GM23338 (cell line): ENCODE data around the gene TSTD2. TPM values are rescaled to one million over a fixed set of nuclear protein-coding genes. Genes with fewer than 3 reads are reported as not detected.

Experiments used
- ATAC-seq: fragments of 200-7000 bp; cut with Tn5 transposase; 3 replicates; pipeline ENCODE4 v1.9.1; 2020
- DNase-seq: peaks from one replicate; pipeline ENCODE4 v3.0.0-alpha.2; 2015; ENCODE audit warnings: low spot score
- H2AFZ ChIP-seq: fragments of 200-600 bp; sonication (generic); 2 replicates; pipeline ENCODE4 v1.8.0; 2016; ENCODE audit warnings: antibody characterized with exemption, mild to moderate bottlenecking, moderate library complexity
- H3F3A ChIP-seq: fragments of 200-600 bp; sonication (generic); replicated peaks from 2 replicates; pipeline ENCODE4 v1.8.0; 2017; ENCODE audit warnings: antibody characterized with exemption, mixed run types, low read depth
- H3K27ac ChIP-seq: fragments of 200-600 bp; sonication (generic); 2 replicates; pipeline ENCODE4 v1.6.1; 2016; ENCODE audit warnings: low read depth
- H3K27me3 ChIP-seq: fragments of 200-600 bp; sonication (generic); 2 replicates; pipeline ENCODE4 v1.8.0; 2016; ENCODE audit warnings: mild to moderate bottlenecking, mixed run types, moderate library complexity; ENCODE audit not compliant: insufficient read depth
- H3K36me3 ChIP-seq: fragments of 200-600 bp; sonication (generic); 2 replicates; pipeline ENCODE4 v1.8.0; 2016; ENCODE audit warnings: mild to moderate bottlenecking; ENCODE audit not compliant: insufficient read depth
- H3K4me1 ChIP-seq: fragments of 200-600 bp; sonication (generic); 2 replicates; pipeline ENCODE4 v1.8.0; 2016; ENCODE audit warnings: mild to moderate bottlenecking, moderate library complexity; ENCODE audit not compliant: insufficient read depth
- H3K4me2 ChIP-seq: fragments of 200-600 bp; sonication (generic); 2 replicates; pipeline ENCODE4 v1.7.1; 2017; ENCODE audit warnings: mixed run types
- H3K4me3 ChIP-seq: fragments of 200-600 bp; sonication (generic); 2 replicates; pipeline ENCODE4 v1.6.1; 2016; ENCODE audit warnings: mixed run types
- H3K79me2 ChIP-seq: fragments of 200-600 bp; sonication (generic); replicated peaks from 2 replicates; pipeline ENCODE4 v1.8.0; 2017; ENCODE audit warnings: mild to moderate bottlenecking; ENCODE audit not compliant: insufficient read depth
- H3K9me2 ChIP-seq: fragments of 200-600 bp; sonication (generic); 2 replicates; pipeline ENCODE4 v1.8.0; 2017; ENCODE audit not compliant: insufficient read depth
- H4K20me1 ChIP-seq: fragments of 200-600 bp; sonication (generic); replicated peaks from 2 replicates; pipeline ENCODE4 v1.8.0; 2017; ENCODE audit warnings: mild to moderate bottlenecking; ENCODE audit not compliant: insufficient read depth
- H3K27ac Mint-ChIP-seq: 2 replicates; pipeline ENCODE4 v1.8.0; 2020; ENCODE audit warnings: inconsistent platforms, mild to moderate bottlenecking, moderate library complexity, mixed read lengths
- H3K27me3 Mint-ChIP-seq: 3 replicates; pipeline ENCODE4 v1.8.0; 2022; ENCODE audit warnings: low read depth, mild to moderate bottlenecking, moderate library complexity, mixed read lengths, inconsistent platforms; ENCODE audit not compliant: insufficient read depth, poor library complexity
- H3K36me3 Mint-ChIP-seq: 3 replicates; pipeline ENCODE4 v1.8.0; 2021; ENCODE audit warnings: low read depth, mild to moderate bottlenecking, inconsistent platforms, moderate library complexity, mixed read lengths
- H3K4me1 Mint-ChIP-seq: 3 replicates; pipeline ENCODE4 v1.8.0; 2020; ENCODE audit warnings: mild to moderate bottlenecking, inconsistent platforms, mixed read lengths
- H3K4me3 Mint-ChIP-seq: 3 replicates; pipeline ENCODE4 v1.8.0; 2021; ENCODE audit warnings: moderate library complexity, mild to moderate bottlenecking, inconsistent platforms, mixed read lengths
- H3K9me3 Mint-ChIP-seq: 3 replicates; pipeline ENCODE4 v1.8.0; 2020; ENCODE audit warnings: moderate library complexity, mild to moderate bottlenecking, inconsistent platforms, mixed read lengths
- CREB1 ChIP-seq: fragments of 250-450 bp; sonication (Bioruptor Pico); IDR thresholded peaks from 2 replicates; pipeline ENCODE4 v1.5.0; 2020; ENCODE audit warnings: low read depth, mild to moderate bottlenecking, moderate library complexity
- CTCF ChIP-seq, 2 experiments: fragments of 200-600 bp in 1 of 2; sonication (generic) in 1 of 2; conservative IDR thresholded peaks; 2 replicates each; pipeline versions ENCODE4 v1.5.1 to v1.6.1; 2016 to 2017; ENCODE audit warnings: antibody characterized with exemption in 2 of 2, low read depth in 2 of 2, mild to moderate bottlenecking in 2 of 2, moderate library complexity in 1 of 2
- EZH2 ChIP-seq: fragments of 200-600 bp; sonication (generic); IDR thresholded peaks from one replicate; pipeline ENCODE4 v1.8.0; 2017; ENCODE audit warnings: antibody characterized with exemption, mild to moderate bottlenecking, low read depth; ENCODE audit not compliant: unreplicated experiment
- EZH2phosphoT487 ChIP-seq: fragments of 200-600 bp; sonication (generic); IDR thresholded peaks from one replicate; pipeline ENCODE4 v1.8.1; 2018; ENCODE audit warnings: antibody characterized with exemption; ENCODE audit not compliant: unreplicated experiment
- JUNB ChIP-seq: IDR thresholded peaks from one replicate; pipeline ENCODE4 v1.6.1; 2016; ENCODE audit warnings: antibody characterized with exemption; ENCODE audit not compliant: unreplicated experiment
- NANOG ChIP-seq: IDR thresholded peaks from 2 replicates; pipeline ENCODE4 v1.6.1; 2016; ENCODE audit warnings: antibody characterized with exemption, borderline replicate concordance
- POLR2AphosphoS5 ChIP-seq: IDR thresholded peaks from 2 replicates; pipeline ENCODE4 v1.6.1; 2016; ENCODE audit warnings: antibody characterized with exemption, low read depth
- STAT1 ChIP-seq: IDR thresholded peaks from one replicate; pipeline ENCODE4 v1.6.1; 2016; ENCODE audit warnings: antibody characterized with exemption; ENCODE audit not compliant: unreplicated experiment
- ZNF114 ChIP-seq: fragments of 250-450 bp; sonication (Bioruptor Pico); IDR thresholded peaks from 2 replicates; pipeline ENCODE4 v1.5.0; 2020; ENCODE audit warnings: mild to moderate bottlenecking, moderate library complexity
- ZNF331 ChIP-seq: fragments of 250-450 bp; sonication (Bioruptor Pico); IDR thresholded peaks from 2 replicates; pipeline ENCODE4 v1.5.0; 2020; ENCODE audit warnings: low read depth, mild to moderate bottlenecking, moderate library complexity
- ZNF462 ChIP-seq: fragments of 250-450 bp; sonication (Bioruptor Pico); IDR thresholded peaks from 2 replicates; pipeline ENCODE4 v1.5.0; 2020; ENCODE audit warnings: mild to moderate bottlenecking, moderate library complexity
- polyA plus RNA-seq: library from polyadenylated mRNA; unstranded; fragments of >200 nt; fragmentation: Nextera tagmentation; extraction: Ambion mirVana; gene quantifications from 2 replicates; pipeline ENCODE4 v1.2.1, GENCODE V29; 2016
- total RNA-seq: library from RNA; depleted of rRNA; stranded (reverse); fragments of >200 nt; shearing (Covaris generic); gene quantifications from 2 replicates; pipeline ENCODE4 v1.2.3, GENCODE V29; 2014
- TF ChIP-seq, protein P1 (sequence below): IDR thresholded peaks from 2 replicates; pipeline ENCODE4 v1.6.1; 2016; ENCODE audit warnings: antibody characterized with exemption
- TF ChIP-seq, protein P2 (sequence below): IDR thresholded peaks from one replicate; pipeline ENCODE4 v1.6.1; 2018; ENCODE audit warnings: antibody characterized with exemption; ENCODE audit not compliant: unreplicated experiment

Gene TSTD2
- total and polyA plus RNA-seq, 2 experiments from 2014 or later: 8.5 to 21.8 TPM

DNA sequence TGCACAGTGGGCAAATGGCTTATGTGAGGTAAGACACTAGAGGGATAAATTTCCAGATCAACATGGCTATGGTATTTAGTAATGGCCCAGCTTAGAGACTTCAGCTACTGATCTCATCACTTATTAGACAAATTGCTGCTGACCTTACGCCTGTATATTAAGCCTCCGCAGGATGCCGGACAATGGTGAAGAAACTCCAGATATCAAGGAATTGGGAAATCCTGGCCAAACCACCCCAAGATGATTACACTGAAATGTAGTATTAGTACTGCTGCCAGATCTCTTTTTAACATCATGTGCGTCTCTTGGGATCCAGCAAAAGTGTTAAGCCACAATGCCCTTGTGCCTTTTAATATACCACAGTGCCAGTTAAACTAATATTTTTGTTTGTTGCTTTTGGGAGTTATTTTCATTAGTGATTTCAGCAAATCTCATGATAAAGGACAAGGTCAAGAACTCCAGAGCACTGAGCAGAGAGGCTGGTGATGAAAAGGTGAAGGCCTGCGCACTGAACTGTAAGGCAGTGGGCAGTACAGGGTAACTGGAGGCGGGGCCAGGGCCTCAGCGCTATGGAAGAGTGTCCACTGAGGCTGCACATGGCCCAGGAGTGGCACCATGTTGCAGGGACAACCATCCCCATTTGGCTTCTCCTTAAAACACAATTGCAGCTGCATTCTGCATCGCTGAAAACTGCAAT, 32.5 kb downstream of the TSTD2 start:
- peaks cover 3% of the 10 kb centered on the region; the same call in 1 of the 2 replicates for H3K36me3 ChIP-seq
- 0 out of 2 replicates have a peak, but pooled peaks cover 3% of the 10 kb centered on the region for H4K20me1 ChIP-seq
- TF ChIP-seq, protein P1, sequence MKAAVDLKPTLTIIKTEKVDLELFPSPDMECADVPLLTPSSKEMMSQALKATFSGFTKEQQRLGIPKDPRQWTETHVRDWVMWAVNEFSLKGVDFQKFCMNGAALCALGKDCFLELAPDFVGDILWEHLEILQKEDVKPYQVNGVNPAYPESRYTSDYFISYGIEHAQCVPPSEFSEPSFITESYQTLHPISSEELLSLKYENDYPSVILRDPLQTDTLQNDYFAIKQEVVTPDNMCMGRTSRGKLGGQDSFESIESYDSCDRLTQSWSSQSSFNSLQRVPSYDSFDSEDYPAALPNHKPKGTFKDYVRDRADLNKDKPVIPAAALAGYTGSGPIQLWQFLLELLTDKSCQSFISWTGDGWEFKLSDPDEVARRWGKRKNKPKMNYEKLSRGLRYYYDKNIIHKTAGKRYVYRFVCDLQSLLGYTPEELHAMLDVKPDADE: no peak
- TF ChIP-seq EZH2phosphoT487: no peak
- no peak for TF ChIP-seq NANOG
- TF ChIP-seq JUNB: no peak
- TF ChIP-seq POLR2AphosphoS5: no peak
- TF ChIP-seq STAT1: no peak
- TF ChIP-seq CTCF (conservative IDR thresholded peaks at IDR 0.05; ENCODE audit: low read depth in 2 of 2): no peak
- TF ChIP-seq CREB1: no peak
- TF ChIP-seq ZNF462 (CRISPR knock-in tag): no peak
- no peak for TF ChIP-seq EZH2
- TF ChIP-seq, protein P2, sequence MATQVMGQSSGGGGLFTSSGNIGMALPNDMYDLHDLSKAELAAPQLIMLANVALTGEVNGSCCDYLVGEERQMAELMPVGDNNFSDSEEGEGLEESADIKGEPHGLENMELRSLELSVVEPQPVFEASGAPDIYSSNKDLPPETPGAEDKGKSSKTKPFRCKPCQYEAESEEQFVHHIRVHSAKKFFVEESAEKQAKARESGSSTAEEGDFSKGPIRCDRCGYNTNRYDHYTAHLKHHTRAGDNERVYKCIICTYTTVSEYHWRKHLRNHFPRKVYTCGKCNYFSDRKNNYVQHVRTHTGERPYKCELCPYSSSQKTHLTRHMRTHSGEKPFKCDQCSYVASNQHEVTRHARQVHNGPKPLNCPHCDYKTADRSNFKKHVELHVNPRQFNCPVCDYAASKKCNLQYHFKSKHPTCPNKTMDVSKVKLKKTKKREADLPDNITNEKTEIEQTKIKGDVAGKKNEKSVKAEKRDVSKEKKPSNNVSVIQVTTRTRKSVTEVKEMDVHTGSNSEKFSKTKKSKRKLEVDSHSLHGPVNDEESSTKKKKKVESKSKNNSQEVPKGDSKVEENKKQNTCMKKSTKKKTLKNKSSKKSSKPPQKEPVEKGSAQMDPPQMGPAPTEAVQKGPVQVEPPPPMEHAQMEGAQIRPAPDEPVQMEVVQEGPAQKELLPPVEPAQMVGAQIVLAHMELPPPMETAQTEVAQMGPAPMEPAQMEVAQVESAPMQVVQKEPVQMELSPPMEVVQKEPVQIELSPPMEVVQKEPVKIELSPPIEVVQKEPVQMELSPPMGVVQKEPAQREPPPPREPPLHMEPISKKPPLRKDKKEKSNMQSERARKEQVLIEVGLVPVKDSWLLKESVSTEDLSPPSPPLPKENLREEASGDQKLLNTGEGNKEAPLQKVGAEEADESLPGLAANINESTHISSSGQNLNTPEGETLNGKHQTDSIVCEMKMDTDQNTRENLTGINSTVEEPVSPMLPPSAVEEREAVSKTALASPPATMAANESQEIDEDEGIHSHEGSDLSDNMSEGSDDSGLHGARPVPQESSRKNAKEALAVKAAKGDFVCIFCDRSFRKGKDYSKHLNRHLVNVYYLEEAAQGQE: no peak
- TF ChIP-seq ZNF331 (CRISPR knock-in tag): no peak
- no peak for TF ChIP-seq ZNF114
- H3K4me3 Mint-ChIP-seq: no peak overlapping the region
- H3K4me2 ChIP-seq: no peak overlapping the region
- no peaks in the 10 kb centered on the region for H3F3A ChIP-seq
- peaks cover 44% of the 10 kb centered on the region for H3K36me3 Mint-ChIP-seq
- no peak for ATAC-seq
- H3K27ac ChIP-seq: no peak overlapping the region
- no peaks in the 10 kb centered on the region for H3K9me2 ChIP-seq
- H3K27me3 ChIP-seq: no peaks in the 10 kb centered on the region
- H3K27me3 Mint-ChIP-seq: no peaks in the 10 kb centered on the region
- no peaks in the 10 kb centered on the region for H3K79me2 ChIP-seq
- DNase-seq: no peak
- no peaks in the 10 kb centered on the region for H3K4me1 ChIP-seq
- no peak overlapping the region for H2AFZ ChIP-seq
- H3K4me3 ChIP-seq: no peak overlapping the region
- H3K4me1 Mint-ChIP-seq: peaks cover 4% of the 10 kb centered on the region; the same call in 2 of the 3 replicates
- H3K27ac Mint-ChIP-seq: no peak overlapping the region
- H3K9me3 Mint-ChIP-seq: no peaks in the 10 kb centered on the region
